Endothelial cell of umbilical vein (primary cell): ENCODE results near the gene RHOV. TPM values are rescaled to one million over a fixed set of nuclear protein-coding genes. Genes with fewer than 3 reads are reported as not detected.

Experiments used
- BruUV-seq: library from RNA; stranded (reverse); fragments of 400-500 nt; replicated peaks from 2 replicates; lab custom pipeline; 2021; lab: Mats Ljungman, UMichigan
- CTCF ChIA-PET: fragments of 300-600, 350-600 bp; sonication (Branson Sonifier 250); formaldehyde crosslinking; loops from one replicate; lab custom pipeline; 2021; ENCODE audit warnings: antibody characterized with exemption, inconsistent platforms; lab: Charles Lee
- POLR2A ChIA-PET: fragments of 300-600, 350-600 bp; sonication (Branson Sonifier 250); formaldehyde crosslinking; loops from one replicate; lab custom pipeline; 2021; ENCODE audit warnings: antibody characterized with exemption, inconsistent platforms; lab: Charles Lee
- DNase-seq: peaks from one replicate; pipeline ENCODE4 v3.0.0-alpha.2; 2011; ENCODE audit warnings: low read depth, low spot score
- FAIRE-seq: peaks from 2 replicates; lab custom pipeline; 2011; peaks lifted over from hg19 to GRCh38; lab: Jason Lieb, UNC
- H2AFZ ChIP-seq: 2 replicates; pipeline ENCODE4 v1.6.0; 2012; ENCODE audit warnings: low read depth, low read length, control low read depth, inconsistent platforms
- H3K27ac ChIP-seq: 2 replicates; pipeline ENCODE4 v1.5.1; 2011; ENCODE audit warnings: low read depth, mild to moderate bottlenecking, control low read depth, low read length, moderate library complexity; ENCODE audit not compliant: insufficient read depth
- H3K27me3 ChIP-seq, 2 experiments: 2 replicates each; pipeline versions ENCODE4 v1.6.0 to v1.6.1; 2011; ENCODE audit warnings: low read length in 2 of 2, mixed read lengths in 1 of 2; ENCODE audit not compliant: control insufficient read depth in 2 of 2, insufficient read depth in 2 of 2
- H3K36me3 ChIP-seq, 2 experiments: 2 replicates in 1 of 2; 3 replicates in 1 of 2; pipeline ENCODE4 v1.5.1; 2011; ENCODE audit warnings: low read length in 2 of 2, mild to moderate bottlenecking in 1 of 2, moderate library complexity in 1 of 2; ENCODE audit not compliant: control insufficient read depth in 2 of 2, insufficient read depth in 2 of 2; ENCODE audit errors: extremely low read depth in 1 of 2
- H3K4me1 ChIP-seq: 3 replicates; pipeline ENCODE4 v1.5.1; 2011; ENCODE audit warnings: mild to moderate bottlenecking, low read length; ENCODE audit not compliant: control insufficient read depth, insufficient read depth; ENCODE audit errors: extremely low read depth
- H3K4me2 ChIP-seq: 2 replicates; pipeline ENCODE4 v1.6.1; 2011; ENCODE audit warnings: low read length, control low read depth, mixed read lengths; ENCODE audit not compliant: insufficient read depth
- H3K4me3 ChIP-seq, 3 experiments: fragments of 200-600 bp in 1 of 3; sonication (generic), shearing (Covaris generic) in 1 of 3; replicated peaks in 1 of 3; 2 replicates each; pipeline ENCODE4 v1.5.1; 2011 to 2016; ENCODE audit warnings: control low read depth in 3 of 3, low read length in 3 of 3, mild to moderate bottlenecking in 2 of 3, inconsistent platforms in 1 of 3, low read depth in 1 of 3, moderate library complexity in 1 of 3; ENCODE audit not compliant: insufficient read depth in 1 of 3
- H3K79me2 ChIP-seq: 2 replicates; pipeline ENCODE4 v1.6.0; 2012; ENCODE audit warnings: low read length, inconsistent platforms; ENCODE audit not compliant: control insufficient read depth, insufficient read depth
- H3K9ac ChIP-seq: replicated peaks from 2 replicates; pipeline ENCODE3; 2011; ENCODE audit warnings: low read length, control low read depth; ENCODE audit not compliant: insufficient read depth; ENCODE audit errors: extremely low read depth
- H3K9me1 ChIP-seq: replicated peaks from 3 replicates; pipeline ENCODE4 v1.6.0; 2011; ENCODE audit warnings: mild to moderate bottlenecking, low read length; ENCODE audit not compliant: control insufficient read depth, insufficient read depth; ENCODE audit errors: extremely low read depth
- H3K9me3 ChIP-seq: replicated peaks from 2 replicates; pipeline ENCODE4 v1.5.1; 2012; ENCODE audit warnings: low read length, inconsistent platforms; ENCODE audit not compliant: control insufficient read depth, insufficient read depth
- H4K20me1 ChIP-seq: replicated peaks from 2 replicates; pipeline ENCODE3; 2011; ENCODE audit warnings: mild to moderate bottlenecking, low read length; ENCODE audit not compliant: control insufficient read depth, insufficient read depth; ENCODE audit errors: extremely low read depth
- CTCF ChIP-seq, 2 donors: IDR thresholded peaks; 1 replicate in 1 of 2; 2 replicates in 1 of 2; pipeline ENCODE4 v1.5.1; 2011; ENCODE audit warnings: low read length in 2 of 2, mild to moderate bottlenecking in 2 of 2, moderate library complexity in 2 of 2, control low read depth in 1 of 2, inconsistent platforms in 1 of 2, low read depth in 1 of 2; ENCODE audit not compliant: insufficient read depth in 1 of 2; ENCODE audit errors: extremely low read depth in 1 of 2
- EZH2 ChIP-seq: IDR thresholded peaks from 2 replicates; pipeline ENCODE4 v1.6.1; 2012; ENCODE audit warnings: borderline replicate concordance, low read depth, mild to moderate bottlenecking, moderate library complexity, low read length, inconsistent platforms; ENCODE audit not compliant: severe bottlenecking
- FOS ChIP-seq: IDR thresholded peaks from 2 replicates; pipeline ENCODE4 v1.6.1; 2011; ENCODE audit warnings: mild to moderate bottlenecking, low read length, moderate library complexity, borderline replicate concordance; ENCODE audit not compliant: insufficient read depth
- GATA2 ChIP-seq: IDR thresholded peaks from 2 replicates; pipeline ENCODE4 v1.7.0; 2011; ENCODE audit warnings: low read depth, mild to moderate bottlenecking, moderate library complexity, mixed read lengths, low read length; ENCODE audit not compliant: insufficient read length, insufficient read depth
- JUN ChIP-seq: IDR thresholded peaks from 2 replicates; pipeline ENCODE4 v1.6.1; 2011; ENCODE audit warnings: borderline replicate concordance, low read depth; ENCODE audit not compliant: insufficient read length, insufficient read depth
- MAX ChIP-seq: IDR thresholded peaks from 2 replicates; pipeline ENCODE4 v1.6.1; 2011; ENCODE audit not compliant: insufficient read depth, insufficient read length
- MYC ChIP-seq: IDR thresholded peaks from one replicate; pipeline ENCODE4 v1.6.1; 2011; ENCODE audit warnings: mild to moderate bottlenecking, low read depth, low read length
- POLR2A ChIP-seq: IDR thresholded peaks from 2 replicates; pipeline ENCODE4 v1.6.1; 2012; ENCODE audit warnings: low read depth, mild to moderate bottlenecking, control low read depth, low read length
- POLR2AphosphoS5 ChIP-seq: IDR thresholded peaks from 2 replicates; pipeline ENCODE4 v1.6.1; 2012; ENCODE audit warnings: low read depth, mild to moderate bottlenecking, control low read depth, low read length, moderate library complexity; ENCODE audit not compliant: insufficient read depth
- dilution Hi-C: fragments of 300-500 bp; cut with MboI; formaldehyde crosslinking; loops from one replicate; pipeline ENCODE4 v1.15.0; 2019; ENCODE audit warnings: low sequenced_read_pairs; ENCODE audit not compliant: extremely low pct_ligation_motif_present
- intact Hi-C: fragments of 100-400 bp; cut with micrococcal nuclease; formaldehyde crosslinking; loops from one replicate; pipeline ENCODE4 v1.10.0; 2022
- polyA plus RNA-seq, 4 experiments: library from polyadenylated mRNA; depleted of rRNA in 3 of 4; stranded (reverse) in 3 of 4; unstranded in 1 of 4; fragments of >200 nt; gene quantifications; 2 replicates each; pipeline versions ENCODE4 v1.2.1 to v1.2.3, GENCODE V29; 2011 to 2012; ENCODE audit warnings: missing spikeins in 1 of 4
- total RNA-seq: library from RNA; stranded (reverse); gene quantifications from 2 replicates; pipeline ENCODE4 v1.2.3, GENCODE V29; 2021

Gene RHOV
- total and polyA plus RNA-seq, 2 donors (not counting 3 experiments of a cell fraction or from before 2014, with no cell fraction given): 0.15 to 0.20 TPM

DNA sequence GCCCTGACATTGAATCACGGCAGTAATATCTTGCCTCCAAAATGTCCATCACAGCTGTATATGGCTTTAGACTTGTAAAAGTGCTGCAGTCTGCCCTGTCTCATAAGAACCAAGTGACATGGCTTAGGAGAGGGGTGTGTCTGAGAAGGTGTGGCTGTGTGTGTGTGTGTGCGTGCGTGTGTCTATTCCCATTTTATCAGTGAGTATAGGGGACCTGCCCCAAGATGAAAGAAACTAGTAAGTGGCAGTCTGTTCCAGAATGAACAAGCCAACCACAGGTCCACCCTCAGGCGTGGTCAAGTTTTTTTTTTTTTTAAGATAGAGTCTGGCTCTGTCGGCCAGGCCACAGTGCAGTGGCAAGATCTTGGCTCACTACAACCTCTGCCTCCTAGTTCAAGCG, 5.6 kb upstream of the RHOV start:
- CTCF ChIA-PET: interaction anchor here (2.6 kb wide), 1 partner anchor 12 kb away, joined by 16 read pairs; no protein-coding TSS in a partner anchor

More for the DNA sequence above, 5.6 kb upstream of the RHOV start:
- no peak overlapping the region for H3K27ac ChIP-seq
- no peak overlapping the region for H3K4me2 ChIP-seq
- H3K27me3 ChIP-seq: no peaks in the 10 kb centered on the region
- H3K9ac ChIP-seq: no peak overlapping the region
- TF ChIP-seq JUN: no peak
- no peak for TF ChIP-seq MYC
- TF ChIP-seq EZH2: no peak
- TF ChIP-seq POLR2A: no peak
- no peak for TF ChIP-seq GATA2
- TF ChIP-seq CTCF (IDR thresholded peaks at IDR 0.05; ENCODE audit: extremely low read depth in 1 of 2, insufficient read depth in 1 of 2, low read depth in 1 of 2, low read length in 2 of 2): no peak
- TF ChIP-seq MAX: no peak
- TF ChIP-seq FOS: no peak
- TF ChIP-seq POLR2AphosphoS5: no peak
- H3K4me1 ChIP-seq: no peaks in the 10 kb centered on the region
- DNase-seq: no peak
- no peak overlapping the region for H2AFZ ChIP-seq
- H3K9me1 ChIP-seq: no peaks in the 10 kb centered on the region
- H3K9me3 ChIP-seq: no peaks in the 10 kb centered on the region
- no peaks in the 10 kb centered on the region for H3K79me2 ChIP-seq
- no peaks in the 10 kb centered on the region for H4K20me1 ChIP-seq
- FAIRE-seq: no peak
- no peak overlapping the region for H3K4me3 ChIP-seq
- POLR2A ChIA-PET: no interaction called here
- intact Hi-C loops (no loop called here), dilution Hi-C loops (no loop called here)
- no peaks in the 10 kb centered on the region for H3K36me3 ChIP-seq
- no TSS peak for BruUV-seq
